Heart right ventricle (tissue), 16 donors: Measurements from ENCODE around the gene PAX5. TPM values are rescaled to one million over a fixed set of nuclear protein-coding genes. Genes with fewer than 3 reads are reported as not detected.

Source experiments
- ATAC-seq, 8 donors: fragments of 200-7000 bp; cut with Tn5 transposase; one replicate each; pipeline ENCODE4 v1.9.1; 2020; ENCODE audit warnings: mild to moderate bottlenecking in 8 of 8, moderate library complexity in 8 of 8, moderate number of reproducible peaks in 1 of 8
- DNase-seq, 2 donors: peaks; one replicate each; pipeline ENCODE4 v3.0.0-alpha.2; 2020
- H3K27ac ChIP-seq, 10 donors: fragments of 200-600 bp; sonication (generic) in 2 of 10; one replicate each; pipeline versions ENCODE4 v1.5.0 to v1.8.0; 2020 to 2022; ENCODE audit warnings: mild to moderate bottlenecking in 3 of 10
- H3K27me3 ChIP-seq, 7 donors: fragments of 200-600 bp; one replicate each; pipeline ENCODE4 v1.8.0; 2021 to 2022; ENCODE audit warnings: mild to moderate bottlenecking in 2 of 7
- H3K36me3 ChIP-seq, 9 donors: fragments of 200-600 bp; sonication (generic) in 1 of 9; one replicate each; pipeline versions ENCODE4 v1.5.0 to v1.8.0; 2020 to 2022; ENCODE audit warnings: mild to moderate bottlenecking in 2 of 9
- H3K4me1 ChIP-seq, 9 donors: fragments of 200-600 bp; sonication (generic) in 1 of 9; one replicate each; pipeline versions ENCODE4 v1.5.0 to v1.8.0; 2020 to 2022; ENCODE audit warnings: mild to moderate bottlenecking in 4 of 9
- H3K4me3 ChIP-seq, 10 donors: fragments of 200-600 bp; sonication (generic) in 2 of 10; one replicate each; pipeline versions ENCODE4 v1.5.0 to v1.8.0; 2020 to 2022; ENCODE audit warnings: mild to moderate bottlenecking in 7 of 10, moderate library complexity in 2 of 10
- H3K9me3 ChIP-seq, 11 donors: fragments of 200-600 bp in 10 of 11; sonication (generic) in 2 of 11; one replicate each; pipeline versions ENCODE4 v1.5.0 to v1.8.0; 2013 to 2022; ENCODE audit warnings: mild to moderate bottlenecking in 2 of 11, control low read depth in 1 of 11, moderate library complexity in 1 of 11
- CTCF ChIP-seq, 9 donors: fragments of 200-600 bp; sonication (generic) in 2 of 9; IDR thresholded peaks; one replicate each; pipeline versions ENCODE4 v1.5.0 to v1.8.0; 2021 to 2022; ENCODE audit warnings: antibody characterized with exemption in 9 of 9, mild to moderate bottlenecking in 5 of 9, moderate library complexity in 1 of 9
- WGBS, 2 donors: extraction: QIAGEN DNeasy Blood & Tissue Kit; methylation state at CpG; one replicate each; pipeline ENCODE4 v1.1.7; 2013; ENCODE audit warnings: inconsistent platforms in 1 of 2; 5-methylcytosine and 5-hydroxymethylcytosine counted together
- intact Hi-C, 10 donors: fragments of 100-400 bp; cut with DNase I; formaldehyde crosslinking; loops; one replicate each; pipeline versions ENCODE4 v1.11.1 to v1.14.2; 2022
- polyA plus RNA-seq, 2 donors: library from polyadenylated mRNA; stranded (reverse); fragments of 200-250 nt; gene quantifications; one replicate each; pipeline ENCODE4 v1.2.3, GENCODE V29; 2013
- total RNA-seq, 10 donors: library from RNA; stranded (reverse); fragmentation: NEBNext Ultra II Directional in 3 of 10; extraction: Animal tissue kit (Norgen Biotek cat#: 25700) in 3 of 10; gene quantifications; one replicate each; pipeline versions ENCODE4 v1.2.1 to v1.2.4, GENCODE V29; 2021 to 2023
- donor health status: Arrhythmogenic right ventricular cardiomyopathy.
- donor health status: ischemic (EF 13 %, LVEDD 7.1; RV severe dilation, severe dysfunction).
- donor health status: healthy with polysubstance abuse.
- donor health status: DM: no; HTN: yes; CAD: no.
- donor health status: DM: no; HTN: no; CAD: no.
- donor health status: ischemic (EF 25% LVEDD 6.9; RV normal size, moderate dysfunction).
- donor health status: ischemic (EF 25% LVEDD 5.7; RV mildly dilated, moderate dysfunction).
- donor health status: healthy.
- donor health status: DM: yes; HTN: yes; CAD: no.
- donor health status: Ischemic cardiomyopathy.
- donor health status: ischemic (EF 35%, LVEDD 5.7; RV mildly dilated, moderate dysfunction).
- donor health status: nonischemic (EF 11% LVEDD 7.7; RV severe dilation, severe dysfunction).
- donor health status: DM: yes; HTN: yes; CAD: no.
- donor health status: PGD.
- donor health status: ischemic (EF 29% LVEDD 5.4; RV normal size, mild dysfunction).
- donor health status: nonischemic (EF 23%, LVEDD 6.1; RV moderate dilation, normal function).

Gene PAX5
- total and polyA plus RNA-seq, 12 donors: under 0.01 to 0.09 TPM; not detected in 10

- ATAC-seq (no peak), DNase-seq (no peak)
- peaks cover 0 to 17% (median 9%) of the 10 kb centered on the region in 11 donors for H3K9me3 ChIP-seq
- intact Hi-C loops: loop anchor here in 1 of 10 donors (10.0 kb wide), 1 partner anchor 57 kb away; no protein-coding TSS in a partner anchor
- WGBS, 2 donors: 10 to 14% methylated on average over 10 of the region's 10 CpGs
- H3K4me1 ChIP-seq: peaks cover 0 to 9% (median 6%) of the 10 kb centered on the region in 9 donors
- TF ChIP-seq CTCF (IDR thresholded peaks at IDR 0.05): no peak
- H3K36me3 ChIP-seq: no peaks in the 10 kb centered on the region
- H3K27ac ChIP-seq: no peak overlapping the region
- H3K4me3 ChIP-seq: no peak overlapping the region
- peaks cover 7 to 99% (median 95%) of the 10 kb centered on the region in 7 donors for H3K27me3 ChIP-seq
These were observed 46.7 kb downstream of the PAX5 start for GRCh38 chr9:36987409-36987808.

DNA sequence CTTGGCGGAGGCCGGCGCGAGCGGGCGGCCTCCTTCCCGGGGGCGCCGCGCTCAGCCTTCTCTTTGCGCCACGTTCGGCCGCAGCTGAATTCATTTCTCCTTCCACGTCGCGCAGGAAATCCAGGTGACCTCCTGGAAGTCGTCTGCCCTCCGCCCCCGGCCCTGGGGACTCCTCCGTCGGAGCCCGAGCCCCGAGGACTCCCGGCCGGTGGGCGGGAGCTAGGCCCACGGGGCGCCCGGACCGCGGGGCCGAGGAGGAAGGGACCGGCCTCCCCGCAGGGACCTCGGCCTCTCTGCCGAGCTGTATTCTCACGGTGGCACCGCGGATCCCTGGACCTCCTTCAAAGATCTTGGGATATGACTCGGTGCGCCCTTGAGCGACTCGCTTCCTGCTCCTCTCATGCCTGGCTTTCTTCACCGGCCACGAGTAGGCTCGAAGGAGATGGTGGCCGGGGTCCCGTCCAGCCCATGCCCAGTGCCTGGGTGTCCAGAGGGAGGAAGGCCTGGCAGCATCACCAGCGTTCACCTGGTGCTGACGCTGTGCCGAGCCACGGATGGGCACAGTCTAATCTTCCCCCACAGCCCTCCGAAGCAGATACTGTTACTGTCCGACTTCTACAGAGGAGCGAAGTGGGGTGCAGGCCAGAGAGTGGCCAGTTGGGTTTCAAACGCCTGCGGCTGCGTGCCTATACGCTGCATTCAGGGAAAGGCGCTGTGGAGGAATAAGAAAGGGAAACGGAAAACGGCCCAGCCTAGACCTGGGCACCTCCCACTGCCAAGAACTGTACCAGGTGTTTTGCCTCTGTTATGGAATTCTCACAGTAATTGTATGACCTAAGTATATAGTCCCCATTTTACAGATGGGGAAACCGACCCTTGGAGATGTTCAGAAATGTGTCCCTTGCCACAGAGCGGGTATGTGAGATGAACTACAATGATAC is 47.3 kb downstream of the PAX5 start:
- Histone ChIP-seq H3K27me3 (peaks cover 7 to 100% (median 99%) of the 10 kb centered on the region in 7 donors), H3K4me1 (peaks cover 0 to 9% (median 6%) of the 10 kb centered on the region in 9 donors), H3K36me3 (no peaks in the 10 kb centered on the region), H3K27ac (no peak overlapping the region), H3K9me3 (peaks cover 0 to 16% (median 8%) of the 10 kb centered on the region in 11 donors), H3K4me3 (peak overlapping the region in 6 of 10 donors; percentile 7 to 35 (median 16))
- TF ChIP-seq CTCF (IDR thresholded peaks at IDR 0.05): no peak
- WGBS, 2 donors: 3% methylated on average over 65 of the region's 65 CpGs
- intact Hi-C loops: loop anchor here in 1 of 10 donors (10.0 kb wide), 1 partner anchor 58 kb away; no protein-coding TSS in a partner anchor
- ATAC-seq (no peak), DNase-seq (no peak)

- 1 to 2% methylated on average over 67 to 70 of the region's 70 CpGs for WGBS, 2 donors
- Histone ChIP-seq H3K27me3 (peaks cover 7 to 99% (median 97%) of the 10 kb centered on the region in 7 donors), H3K9me3 (peaks cover 0 to 8% (median 0%) of the 10 kb centered on the region in 11 donors), H3K36me3 (no peaks in the 10 kb centered on the region), H3K4me1 (peaks cover 0 to 9% (median 6%) of the 10 kb centered on the region in 9 donors), H3K27ac (no peak overlapping the region), H3K4me3 (peak overlapping the region in 3 of 10 donors; percentile 14 to 35 (median 19))
- no peak for ATAC-seq
- intact Hi-C loops: loop anchor here in 1 of 10 donors (10.0 kb wide), 1 partner anchor 59 kb away; no protein-coding TSS in a partner anchor
- DNase-seq: no peak
- no peak for TF ChIP-seq CTCF (IDR thresholded peaks at IDR 0.05)
These were observed 48.1 kb downstream of the PAX5 start for GRCh38 chr9:36985769-36986467.
